A549 treated with DMSO at 1 μM for 4 hours (cell line): ENCODE measurements around the gene TRIM24. TPM values are rescaled to one million over a fixed set of nuclear protein-coding genes. Genes with fewer than 3 reads are reported as not detected.

Experiments used
- total RNA-seq: library from RNA; stranded (reverse); fragments of 200-300 nt; extraction: Qiagen RNA extraction; gene quantifications from 5 replicates; pipeline ENCODE4 v1.2.3, GENCODE V29; 2022; ENCODE audit warnings: low read depth

Gene TRIM24
- 7.6 to 8.8 TPM (median 8.1 TPM) in 5 replicates for total RNA-seq

DNA sequence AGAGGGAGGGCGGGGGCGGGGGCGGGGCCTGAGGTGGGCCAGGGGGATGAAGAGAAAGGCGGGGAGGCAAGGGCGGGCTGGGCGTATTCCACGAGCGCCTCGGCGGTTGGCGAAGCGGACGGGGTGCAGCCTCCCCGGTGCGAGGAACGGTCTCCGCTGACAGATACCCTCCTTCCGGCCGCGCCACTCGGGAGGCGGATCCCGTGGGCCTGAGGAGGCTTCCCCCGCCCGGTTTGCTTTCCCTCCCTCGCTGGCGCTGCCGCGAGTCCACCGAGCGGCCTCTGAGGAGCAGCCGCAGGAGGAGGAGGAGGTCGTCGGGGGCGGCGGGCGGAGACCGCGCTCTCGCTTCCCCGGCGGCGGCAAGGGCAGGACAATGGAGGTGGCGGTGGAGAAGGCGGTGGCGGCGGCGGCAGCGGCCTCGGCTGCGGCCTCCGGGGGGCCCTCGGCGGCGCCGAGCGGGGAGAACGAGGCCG, at the start of gene TRIM24:
TRIM24 (plus strand) TSS at position 84 of the 473 bp plus-strand sequence; CDS start at position 374, 290 bp downstream.

Other genes with a start within 250 kb of the TRIM24 start
- gene SVOPL, start 241.1 kb downstream of the TRIM24 start, total RNA-seq = not detected in 5 replicates